ENCODE results near the gene VCPKMT.

The VCPKMT gene

DNA sequence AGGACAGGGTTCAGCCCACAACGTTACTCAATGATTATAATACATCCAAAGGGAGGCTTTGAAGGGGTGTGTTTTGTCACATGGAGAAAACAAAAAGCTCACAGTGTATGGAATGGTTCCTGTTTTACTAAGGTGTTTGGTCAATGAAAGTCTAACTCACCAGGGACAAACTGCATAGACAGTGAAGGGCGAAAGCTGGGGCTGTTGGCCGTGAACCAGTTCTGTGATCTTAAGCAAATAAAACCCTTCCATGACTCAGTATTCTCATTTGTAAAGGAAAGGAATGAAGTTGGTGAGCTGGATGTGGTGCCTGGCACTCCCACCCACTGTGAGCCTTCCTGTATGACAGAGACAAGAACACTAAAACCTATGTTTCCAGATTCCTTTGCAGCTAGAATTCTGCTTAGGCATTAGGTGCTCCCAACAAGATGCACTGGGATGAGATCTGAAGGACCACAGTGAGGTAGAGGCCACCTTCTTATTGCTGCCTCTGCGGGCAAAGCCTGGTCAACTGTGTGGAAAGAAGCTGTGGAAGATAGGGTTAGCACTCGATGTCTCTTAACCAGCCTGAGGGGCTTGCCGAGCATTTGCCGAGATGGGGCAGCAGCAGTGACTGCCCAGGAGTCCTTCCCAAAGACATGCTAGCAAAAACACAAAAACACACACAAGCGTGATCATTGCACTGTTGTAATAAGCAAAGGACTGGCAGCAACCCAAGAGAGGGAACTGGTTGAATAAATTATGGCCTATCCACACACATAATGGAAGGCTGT, 48.5 kb downstream of the VCPKMT start:
- DNase-seq (ENCODE audit: low read depth in 2 of 2) = no peak

- DNase-seq (ENCODE audit: low read depth in 2 of 2) = no peak
Observed at GRCh38 chr14:50065583-50065982, 50.8 kb downstream of the VCPKMT start.

DNA sequence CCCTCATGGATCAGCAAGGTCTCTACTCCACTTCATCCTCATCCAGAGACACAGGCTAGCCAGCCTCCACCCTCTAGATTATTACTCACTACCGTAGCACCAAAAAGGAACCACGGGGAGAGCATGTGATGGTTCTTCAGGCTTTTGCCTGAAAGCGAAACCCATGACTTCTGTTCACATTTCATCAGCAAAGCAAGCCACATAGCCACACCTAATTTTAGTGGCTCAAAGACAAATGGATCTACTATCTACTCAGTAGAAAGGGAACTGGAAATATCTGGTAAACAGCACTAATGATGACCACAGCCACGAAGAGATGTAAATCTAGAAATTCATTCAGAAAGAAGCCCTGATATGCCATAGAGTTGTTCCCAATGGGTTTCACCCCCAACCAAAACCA, 51.4 kb downstream of the VCPKMT start:
- no peak for DNase-seq (ENCODE audit: low read depth in 2 of 2)

DNA sequence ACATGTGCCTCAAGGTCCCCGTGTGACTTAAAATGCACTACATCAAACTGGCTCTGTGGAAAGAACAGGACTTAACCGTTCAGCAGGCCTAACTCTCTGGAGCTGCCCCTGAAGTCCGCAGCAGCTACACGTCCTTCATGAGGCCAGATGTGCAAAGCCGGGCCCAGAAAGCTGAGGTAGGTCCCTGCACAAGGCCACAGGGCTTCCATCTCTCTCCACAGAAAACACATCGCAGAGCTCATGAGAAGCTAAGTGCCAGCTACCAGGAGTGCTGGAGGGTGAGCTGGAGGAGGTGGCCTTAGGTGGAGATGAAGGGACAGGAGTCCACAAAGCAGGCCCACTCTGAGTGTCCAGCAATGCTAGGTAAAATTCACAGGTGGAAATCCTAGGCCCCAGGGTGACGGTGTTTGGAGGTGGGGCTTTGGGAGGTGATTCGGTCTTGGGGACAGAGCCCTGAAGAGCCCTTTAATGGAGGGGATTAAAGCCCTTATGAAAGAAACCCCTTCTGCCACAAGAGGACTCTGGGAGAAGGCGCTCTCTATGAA, 52.4 kb downstream of the VCPKMT start:
- no peak for DNase-seq (ENCODE audit: low read depth in 2 of 2)

GRCh38 chr14:50062438-50063085, 53.8 kb downstream of the VCPKMT start:
- DNase-seq (ENCODE audit: low read depth in 2 of 2) = peak; percentile 64 to 65

DNA sequence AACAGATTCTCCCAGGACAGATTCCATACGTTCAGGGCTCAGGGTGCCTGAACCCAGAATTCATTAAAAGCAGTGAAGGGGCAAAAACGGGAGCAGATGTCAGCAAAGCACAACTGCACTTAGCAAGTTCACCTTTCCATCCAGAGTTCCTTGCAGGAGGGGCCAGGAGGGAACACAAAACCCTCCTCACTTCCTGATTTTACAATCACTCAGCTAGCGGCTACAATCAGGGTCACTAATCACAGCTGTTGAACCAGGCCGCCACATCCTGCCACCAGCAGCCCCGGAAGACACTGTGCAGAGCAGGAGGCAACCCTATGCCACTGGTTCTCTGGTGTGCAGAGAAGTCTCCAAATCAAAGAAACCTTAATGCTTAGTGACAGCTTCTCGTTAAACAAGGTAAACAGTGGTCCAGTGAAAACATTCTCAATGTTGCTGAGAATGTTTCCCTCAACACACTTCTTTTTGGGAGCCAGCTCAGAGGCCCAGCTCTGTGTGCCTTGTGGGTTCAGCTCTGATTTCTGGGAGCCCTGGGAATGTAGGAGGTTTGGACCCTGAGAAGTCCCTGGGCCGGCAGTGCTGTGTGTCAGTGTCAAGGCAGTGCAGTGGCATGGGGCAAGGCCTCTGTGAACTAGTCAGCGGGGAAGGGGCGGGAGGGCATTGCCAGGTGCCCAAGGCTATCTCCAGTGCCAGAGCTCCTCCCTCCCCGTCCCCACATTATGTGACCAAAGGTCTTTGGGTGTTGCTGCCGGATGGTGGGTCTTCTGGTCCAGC, 54.5 kb downstream of the VCPKMT start:
- DNase-seq (ENCODE audit: low read depth in 2 of 2) = peak in 1 of 2 experiments; percentile 12

- peak; percentile 92 for DNase-seq (ENCODE audit: low read depth in 2 of 2)
Observed at GRCh38 chr14:50060871-50061663, 55.3 kb downstream of the VCPKMT start.

DNA sequence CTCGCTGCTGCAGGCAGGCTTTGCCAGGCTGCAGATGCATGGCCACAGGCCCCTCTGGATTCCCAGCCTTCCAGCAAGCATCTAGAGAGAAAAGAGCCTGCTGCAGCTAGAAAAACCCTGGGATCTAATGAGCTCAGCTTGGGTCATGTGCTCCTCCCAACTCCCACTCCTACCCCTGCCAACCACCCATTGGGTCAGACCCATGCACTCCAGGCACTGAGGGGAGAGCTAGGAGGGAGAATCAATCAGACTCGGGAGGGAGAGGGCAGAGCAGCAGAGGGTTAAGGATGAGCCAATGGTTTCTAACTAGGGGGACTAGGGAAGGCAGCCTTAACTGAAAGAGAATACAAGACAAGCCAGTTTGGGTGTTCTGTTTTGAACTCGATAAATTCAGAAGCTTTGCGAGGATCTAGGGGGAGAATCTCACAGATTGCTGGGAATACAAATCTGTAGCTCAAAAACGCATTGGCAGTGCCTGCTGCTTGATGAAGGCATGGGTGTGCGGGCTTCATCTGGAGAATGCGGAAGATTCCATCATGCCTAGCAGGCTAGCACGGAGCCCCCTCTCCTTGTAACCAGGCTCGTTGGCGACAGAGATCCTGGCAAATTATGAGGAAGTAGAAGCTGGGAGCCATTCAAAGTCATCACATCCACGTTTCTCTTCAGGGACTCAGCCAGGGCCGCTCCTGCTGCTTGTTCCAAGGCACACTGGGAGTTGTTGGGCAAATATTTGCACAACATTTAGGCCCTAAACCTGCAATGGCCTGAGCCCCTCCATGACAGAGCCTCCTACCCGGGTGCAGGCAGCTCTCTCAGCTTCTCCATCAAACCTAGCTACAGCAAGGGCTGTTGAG, 56.4 kb downstream of the VCPKMT start:
- DNase-seq (ENCODE audit: low read depth in 2 of 2) = no peak
